Measurements from ENCODE around the gene MALRD1.

Gene MALRD1

DNA sequence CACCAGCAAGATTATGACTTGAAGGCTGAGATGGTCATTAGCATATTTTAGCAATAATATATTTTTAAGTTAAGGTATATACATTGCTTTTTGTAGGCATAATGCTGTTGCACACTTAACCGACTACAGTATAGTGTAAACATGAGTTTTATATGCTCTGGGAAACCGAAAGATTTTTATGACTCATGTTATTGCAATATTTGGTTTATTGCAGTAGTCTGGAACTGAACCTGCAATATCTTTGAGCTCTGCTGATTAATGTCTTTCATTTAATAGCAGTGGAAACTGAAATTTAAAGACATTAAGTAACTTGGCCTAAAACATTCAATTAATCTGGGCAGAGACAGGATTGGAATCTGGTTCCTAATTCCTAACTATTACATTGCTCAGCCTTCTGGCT lies 500.9 kb downstream of the MALRD1 start:
- H3K9me3 Mint-ChIP-seq, result peaks cover 4% of the 10 kb centered on the region
- H3K4me1 Mint-ChIP-seq, result no peaks in the 10 kb centered on the region
- no peak for TF ChIP-seq CTCF (IDR thresholded peaks at IDR 0.05)
- no peak for DNase-seq
- H3K27ac Mint-ChIP-seq, result no peak overlapping the region
- H3K36me3 Mint-ChIP-seq (ENCODE audit: low read depth), result no peaks in the 10 kb centered on the region
- no peak overlapping the region for H3K4me3 Mint-ChIP-seq
- H3K27me3 Mint-ChIP-seq (ENCODE audit: low read depth, poor library complexity), result no peaks in the 10 kb centered on the region

- Mint-ChIP-seq H3K27ac (no peak overlapping the region), H3K4me1 (peaks cover 7% of the 10 kb centered on the region), H3K9me3 (no peaks in the 10 kb centered on the region), H3K4me3 (no peak overlapping the region), H3K27me3 (ENCODE audit: low read depth, poor library complexity) (no peaks in the 10 kb centered on the region), H3K36me3 (ENCODE audit: low read depth) (no peaks in the 10 kb centered on the region)
- no peak for TF ChIP-seq CTCF (IDR thresholded peaks at IDR 0.05)
- DNase-seq, result no peak
Measured at GRCh38 chr10:19556666-19557065, 508.1 kb downstream of the MALRD1 start.

- H3K4me3 Mint-ChIP-seq, result no peak overlapping the region
- no peak for DNase-seq
- no peaks in the 10 kb centered on the region for H3K27me3 Mint-ChIP-seq (ENCODE audit: low read depth, poor library complexity)
- no peaks in the 10 kb centered on the region for H3K36me3 Mint-ChIP-seq (ENCODE audit: low read depth)
- no peaks in the 10 kb centered on the region for H3K4me1 Mint-ChIP-seq
- H3K27ac Mint-ChIP-seq, result no peak overlapping the region
- H3K9me3 Mint-ChIP-seq, result no peaks in the 10 kb centered on the region
- no peak for TF ChIP-seq CTCF (IDR thresholded peaks at IDR 0.05)
Measured at GRCh38 chr10:19561181-19561580, 512.6 kb downstream of the MALRD1 start.

- DNase-seq, result no peak
- no peaks in the 10 kb centered on the region for H3K27me3 Mint-ChIP-seq (ENCODE audit: low read depth, poor library complexity)
- H3K36me3 Mint-ChIP-seq (ENCODE audit: low read depth), result no peaks in the 10 kb centered on the region
- H3K9me3 Mint-ChIP-seq, result no peaks in the 10 kb centered on the region
- no peak overlapping the region for H3K4me3 Mint-ChIP-seq
- no peak overlapping the region for H3K27ac Mint-ChIP-seq
- no peaks in the 10 kb centered on the region for H3K4me1 Mint-ChIP-seq
- TF ChIP-seq CTCF (IDR thresholded peaks at IDR 0.05), result no peak
Measured at GRCh38 chr10:19563388-19564141, 515.0 kb downstream of the MALRD1 start.

DNA sequence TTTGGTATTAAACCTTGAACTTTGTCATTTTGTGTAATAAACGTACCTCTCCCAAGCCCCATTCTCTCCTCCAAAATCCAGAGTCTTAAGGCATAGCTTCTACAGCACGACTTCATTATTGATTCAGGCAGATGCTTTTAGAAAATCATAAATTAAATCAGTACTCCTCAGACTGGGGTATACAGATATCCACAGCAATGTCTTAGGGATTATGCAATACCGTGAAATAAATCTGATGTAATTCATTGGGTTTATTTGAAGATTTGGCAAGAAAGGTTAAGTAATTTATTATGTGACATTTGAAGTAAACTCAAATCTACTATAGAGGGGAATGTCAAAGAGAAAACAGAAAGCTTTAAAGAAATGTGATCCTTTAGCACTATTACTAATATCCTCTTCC lies 521.5 kb downstream of the MALRD1 start:
- Mint-ChIP-seq H3K36me3 (ENCODE audit: low read depth) (no peaks in the 10 kb centered on the region), H3K9me3 (no peaks in the 10 kb centered on the region), H3K27ac (no peak overlapping the region), H3K27me3 (ENCODE audit: low read depth, poor library complexity) (no peaks in the 10 kb centered on the region), H3K4me1 (peaks cover 17% of the 10 kb centered on the region), H3K4me3 (no peak overlapping the region)
- DNase-seq, result no peak
- TF ChIP-seq CTCF (IDR thresholded peaks at IDR 0.05), result no peak

DNA sequence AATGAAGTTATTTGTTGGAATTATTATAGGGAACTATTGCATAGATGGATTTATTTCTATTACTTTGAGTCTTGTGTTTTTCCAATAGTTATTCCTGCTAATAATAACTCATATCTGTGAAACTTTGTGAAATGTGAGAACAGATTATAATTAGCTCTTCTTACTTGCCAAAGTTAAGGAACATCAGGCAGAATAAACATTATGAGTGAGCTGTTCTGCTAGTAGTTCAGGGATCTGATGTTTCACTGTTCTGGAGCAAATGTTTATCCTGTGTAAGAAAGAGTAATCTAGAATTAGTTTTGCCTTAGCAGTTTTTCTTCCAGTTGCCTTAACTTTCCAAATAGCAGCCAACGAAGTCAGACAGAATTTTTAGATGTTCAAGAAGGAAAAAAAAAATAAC lies 522.4 kb downstream of the MALRD1 start:
- no peak for DNase-seq
- TF ChIP-seq CTCF (IDR thresholded peaks at IDR 0.05), result no peak
- Mint-ChIP-seq H3K4me1 (peaks cover 17% of the 10 kb centered on the region), H3K27ac (no peak overlapping the region), H3K36me3 (ENCODE audit: low read depth) (no peaks in the 10 kb centered on the region), H3K27me3 (ENCODE audit: low read depth, poor library complexity) (no peaks in the 10 kb centered on the region), H3K9me3 (no peaks in the 10 kb centered on the region), H3K4me3 (no peak overlapping the region)

Data from nephron progenitor cell (in vitro differentiated cells).